HG02610 (cell line): Measurements from ENCODE around the gene OR51S1.
"Not testable (repeated sequence)": the region's sequence is repeated elsewhere in the genome, so short reads cannot be mapped to it uniquely, and the experiment has no call there.

Source experiments
- ATAC-seq: cut with Tn5 transposase; IDR thresholded peaks from one replicate; pipeline ENCODE4 v1.9.1; 2021; ENCODE audit warnings: mild to moderate bottlenecking, moderate library complexity; ENCODE audit not compliant: unreplicated experiment

Gene OR51S1

GRCh38 chr11:4808476-4808875 lies 40.5 kb downstream of the OR51S1 start:
- ATAC-seq: no peak

- ATAC-seq: no peak
Observed at GRCh38 chr11:4804280-4804679, 44.7 kb downstream of the OR51S1 start, which contains the start of gene OR52R1. Gene OR52R1, minus strand, starts transcription at chr11:4804380. Its CDS starts 0 bp downstream, at chr11:4804380.

- not testable (repeated sequence) for ATAC-seq
Observed at GRCh38 chr11:4801316-4801715, 47.7 kb downstream of the OR51S1 start.

GRCh38 chr11:4798427-4799183 lies 50.4 kb downstream of the OR51S1 start:
- peak; percentile 49 for ATAC-seq
